WI38 (cell line): Measurements from ENCODE around the gene AP1S3.
"Not testable (repeated sequence)": the region's sequence is repeated elsewhere in the genome, so short reads cannot be mapped to it uniquely, and the experiment has no call there.

Experiments
- H3K4me3 ChIP-seq: 2 replicates; pipeline ENCODE4 v1.5.1; 2011; ENCODE audit warnings: low read depth, mild to moderate bottlenecking, control low read depth, low read length
- CTCF ChIP-seq: IDR thresholded peaks from 2 replicates; pipeline ENCODE4 v1.5.1; 2012; ENCODE audit warnings: low read depth, mild to moderate bottlenecking, control low read depth, low read length

AP1S3 gene

DNA sequence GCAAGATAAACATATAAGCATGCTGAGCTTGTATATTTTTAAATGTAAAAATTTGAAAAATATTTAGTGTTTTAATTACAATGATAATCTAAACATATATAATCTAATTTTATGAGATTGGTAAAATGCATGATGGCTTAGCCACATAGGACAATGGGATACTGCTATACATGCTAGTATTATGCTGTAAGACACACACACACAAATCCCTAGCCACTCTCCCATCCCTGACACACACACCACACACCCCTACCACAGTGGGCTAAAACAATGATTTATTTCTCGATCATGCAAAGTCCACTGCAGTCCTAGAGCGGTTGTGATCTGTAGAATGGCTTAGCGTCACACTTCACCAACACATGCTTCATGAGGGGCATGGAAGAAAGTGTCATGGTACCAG lies 36.3 kb upstream of the AP1S3 start:
- no peak overlapping the region for H3K4me3 ChIP-seq
- no peak for TF ChIP-seq CTCF

- H3K4me3 ChIP-seq = not testable (repeated sequence)
Measured at GRCh38 chr2:223872772-223873171, 35.4 kb upstream of the AP1S3 start.

- not testable (repeated sequence) for H3K4me3 ChIP-seq
Measured at GRCh38 chr2:223871661-223872060, 34.3 kb upstream of the AP1S3 start.

GRCh38 chr2:223870840-223871611 lies 33.6 kb upstream of the AP1S3 start:
- no peak for TF ChIP-seq CTCF
- H3K4me3 ChIP-seq = no peak overlapping the region

- TF ChIP-seq CTCF = no peak
- no peak overlapping the region for H3K4me3 ChIP-seq
Measured at GRCh38 chr2:223868005-223868404, 30.6 kb upstream of the AP1S3 start.

- H3K4me3 ChIP-seq = no peak overlapping the region
- no peak for TF ChIP-seq CTCF
Measured at GRCh38 chr2:223865907-223866508, 28.6 kb upstream of the AP1S3 start.

GRCh38 chr2:223865124-223865523 lies 27.7 kb upstream of the AP1S3 start:
- H3K4me3 ChIP-seq = no peak overlapping the region
- no peak for TF ChIP-seq CTCF

DNA sequence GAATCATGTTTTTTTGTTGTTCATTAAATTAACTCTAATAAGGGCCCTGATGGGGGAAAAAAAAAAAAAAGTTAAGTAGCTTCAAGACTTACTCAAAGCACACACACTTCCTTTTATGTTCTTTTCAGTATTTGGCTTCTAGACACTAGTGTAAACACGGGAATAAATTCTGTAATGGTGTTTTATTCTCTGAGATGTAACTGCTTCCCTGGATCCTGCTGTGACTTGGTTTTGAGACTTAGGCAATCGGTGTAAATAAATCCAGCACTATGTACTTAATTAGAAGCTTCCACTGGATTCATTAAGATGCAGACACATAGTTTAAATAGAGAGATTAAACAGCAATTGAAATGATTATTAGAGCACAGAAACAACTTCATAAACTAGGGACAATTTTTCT lies 26.1 kb upstream of the AP1S3 start:
- no peak for TF ChIP-seq CTCF
- H3K4me3 ChIP-seq = no peak overlapping the region
